Measurements from ENCODE around the gene WDR82. TPM values are rescaled to one million over a fixed set of nuclear protein-coding genes. Genes with fewer than 3 reads are reported as not detected.

Gene WDR82
- polyA plus RNA-seq, 5 donors = 96.6 to 114 (median 106) TPM

DNA sequence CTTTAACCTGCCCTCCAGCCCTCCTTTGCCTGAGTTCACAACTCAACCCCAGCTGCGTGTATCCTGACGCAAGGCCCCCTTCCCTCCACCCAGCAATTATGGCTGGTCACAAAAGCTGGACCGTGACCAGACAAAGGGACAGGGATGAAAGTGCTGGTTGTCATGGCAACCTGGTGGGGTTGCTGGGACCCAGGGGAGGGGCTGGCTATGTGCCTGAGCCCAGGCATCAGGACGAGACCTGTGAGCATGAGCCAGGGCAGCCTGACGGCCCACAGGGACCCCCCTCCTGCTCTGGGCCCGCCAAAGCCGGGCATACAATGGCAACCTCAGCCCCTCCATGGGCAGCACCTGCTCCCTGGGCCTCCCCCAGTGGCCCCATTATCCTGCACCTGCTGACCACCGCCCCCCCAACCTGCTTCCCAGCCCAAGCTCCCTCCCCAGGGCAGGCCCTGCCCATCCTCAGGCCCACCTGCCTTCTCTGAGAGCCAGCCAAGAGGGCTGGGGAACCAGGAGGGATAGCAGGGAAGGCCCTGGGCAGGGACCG lies 33.2 kb upstream of the WDR82 start:
- no peak for DNase-seq

DNA sequence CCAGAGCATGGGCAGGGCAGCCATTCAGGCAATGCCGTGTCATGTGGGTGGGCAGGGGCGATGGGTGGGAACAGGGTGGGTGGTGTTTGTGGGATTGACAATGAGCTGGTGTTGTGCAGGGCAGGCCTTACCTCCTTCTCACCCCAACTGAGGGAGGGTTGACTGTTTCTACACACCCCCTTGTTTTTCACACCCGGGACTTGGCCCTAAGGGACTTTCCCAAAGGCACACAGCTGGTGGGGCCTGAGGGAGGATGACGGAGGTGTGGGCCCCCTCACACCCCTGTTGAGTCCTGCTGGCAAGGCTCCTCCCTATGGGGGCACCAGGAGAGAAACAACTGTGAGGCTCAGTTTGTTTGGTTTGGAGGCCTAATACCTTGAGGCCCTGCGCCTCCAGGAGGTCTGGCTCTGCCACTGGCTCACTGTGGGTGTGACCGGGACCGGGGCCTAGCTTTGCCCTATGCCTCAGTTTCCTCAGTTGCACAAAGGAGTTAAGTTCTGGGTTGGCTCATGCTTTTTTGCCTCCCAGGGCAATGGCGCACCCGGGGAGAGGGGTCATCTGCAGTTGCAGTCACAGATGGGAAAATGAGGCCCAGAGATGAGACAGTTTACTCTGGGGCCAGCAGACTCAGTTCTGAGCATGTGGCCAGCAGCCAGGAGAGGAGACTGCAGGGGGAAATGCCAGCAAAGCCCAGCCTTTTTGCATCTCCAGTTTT lies 32.6 kb upstream of the WDR82 start:
- DNase-seq = no peak

DNA sequence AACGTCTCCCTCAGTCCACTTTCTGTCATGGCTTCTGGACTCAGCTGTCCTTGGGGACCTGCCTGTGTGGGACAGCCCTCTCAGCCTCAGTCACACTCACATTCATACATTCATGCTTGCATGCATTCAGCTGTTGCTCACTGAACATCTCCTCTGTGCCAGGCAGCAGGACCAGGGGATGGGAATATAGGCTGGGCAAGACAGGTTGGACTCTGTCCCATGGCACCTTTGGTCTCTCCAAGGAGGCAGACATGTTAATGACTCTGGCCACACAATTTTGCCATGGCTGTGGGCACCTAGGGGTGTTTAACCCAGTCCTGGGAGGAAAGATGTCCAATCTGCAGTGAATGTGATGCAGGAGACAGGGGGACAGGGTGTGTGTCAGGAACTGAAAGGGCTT lies 29.9 kb upstream of the WDR82 start:
- no peak for DNase-seq

DNA sequence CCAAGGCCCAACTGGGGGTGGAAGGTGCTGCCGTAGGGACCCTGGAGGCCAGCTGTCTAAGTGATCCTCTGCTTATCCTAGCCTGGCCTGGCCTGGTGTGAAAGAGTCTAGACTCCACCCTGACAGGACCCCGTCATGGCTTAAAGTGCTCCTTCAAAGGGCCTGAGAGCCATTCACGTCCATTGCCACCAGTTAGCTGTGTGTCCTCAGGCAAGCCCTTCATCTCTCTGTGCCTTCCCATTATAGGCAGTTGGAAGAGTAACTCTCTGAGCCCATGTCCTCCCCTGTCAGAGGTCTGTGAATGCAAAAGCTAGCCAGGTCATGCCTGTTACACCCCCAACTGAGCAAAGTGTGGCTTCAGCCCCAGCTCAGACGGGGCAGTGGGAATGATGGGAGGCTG lies 28.5 kb upstream of the WDR82 start:
- no peak for DNase-seq

DNA sequence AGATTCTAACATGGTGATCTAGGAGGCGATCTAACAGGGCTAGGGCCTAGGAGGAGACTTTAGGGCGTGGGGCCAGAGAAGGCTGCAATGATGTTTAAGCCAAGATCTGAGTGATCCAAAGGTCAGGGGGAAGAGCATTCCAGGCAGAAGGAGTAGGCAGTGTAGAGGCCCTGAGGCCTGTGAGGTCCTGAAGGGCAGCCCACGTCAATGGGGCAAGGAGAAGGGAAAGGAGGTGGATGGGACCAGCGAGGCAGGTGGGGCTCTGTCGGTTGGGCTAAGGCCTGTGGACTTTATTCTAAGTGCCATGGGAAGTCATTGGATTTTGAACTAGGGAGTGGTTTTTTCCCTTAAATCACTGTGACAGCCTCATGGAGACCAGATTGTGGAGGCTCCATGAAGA lies 27.5 kb upstream of the WDR82 start:
- DNase-seq = no peak

DNA sequence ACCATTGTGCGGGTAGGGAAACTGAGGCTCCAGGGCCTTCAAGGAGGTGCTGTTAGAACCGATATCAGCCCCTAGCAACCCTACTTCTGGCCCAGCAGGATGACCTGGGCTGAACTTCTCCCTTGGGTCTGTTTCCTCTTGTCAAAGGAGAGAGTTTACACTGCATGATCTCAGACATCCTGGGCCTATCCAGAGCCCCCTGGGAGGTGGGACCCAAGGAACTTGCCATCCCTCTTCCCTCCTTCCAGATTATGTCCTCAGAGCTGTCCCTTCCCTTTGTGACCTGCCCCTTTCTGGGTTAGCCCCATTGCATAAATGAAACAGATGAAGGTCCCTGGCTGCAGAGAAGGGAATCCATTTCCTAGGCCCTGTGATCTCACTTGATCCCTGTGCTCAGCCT lies 25.4 kb upstream of the WDR82 start:
- no peak for DNase-seq

DNA sequence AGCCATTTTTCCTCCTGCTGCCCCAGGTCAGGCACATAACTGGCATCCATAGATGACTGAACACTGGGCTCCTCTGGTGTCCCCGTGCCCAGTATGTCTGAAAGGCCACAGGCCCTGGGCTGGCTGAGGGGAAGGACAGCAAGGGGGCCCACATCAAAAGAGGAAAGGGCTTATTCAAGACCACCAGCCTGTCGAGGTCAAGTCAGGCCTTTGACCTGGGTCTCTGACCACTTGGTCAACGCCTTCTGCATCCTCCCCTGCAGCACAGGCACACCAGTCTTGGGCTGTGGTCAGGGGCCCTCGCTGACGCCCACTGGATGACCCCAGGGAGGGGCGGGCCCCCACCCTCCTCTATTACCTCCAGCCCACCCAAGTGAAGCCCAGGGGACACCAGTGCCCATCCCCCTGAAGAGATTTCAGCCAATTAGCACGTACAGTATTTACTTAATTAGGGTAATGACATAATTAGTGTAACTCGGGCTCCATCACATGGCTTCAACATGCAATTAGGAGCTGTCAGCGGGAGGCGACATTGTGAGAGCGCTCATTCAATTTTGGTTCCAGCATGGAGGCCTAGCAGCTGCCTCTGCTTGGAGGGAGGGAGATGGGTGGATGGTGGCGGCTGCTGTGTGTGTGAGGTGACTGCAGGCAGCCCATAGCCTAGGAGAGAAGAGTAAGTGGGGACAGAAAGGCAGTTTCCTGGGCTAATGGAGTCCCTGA lies 24.1 kb upstream of the WDR82 start:
- DNase-seq = no peak

DNA sequence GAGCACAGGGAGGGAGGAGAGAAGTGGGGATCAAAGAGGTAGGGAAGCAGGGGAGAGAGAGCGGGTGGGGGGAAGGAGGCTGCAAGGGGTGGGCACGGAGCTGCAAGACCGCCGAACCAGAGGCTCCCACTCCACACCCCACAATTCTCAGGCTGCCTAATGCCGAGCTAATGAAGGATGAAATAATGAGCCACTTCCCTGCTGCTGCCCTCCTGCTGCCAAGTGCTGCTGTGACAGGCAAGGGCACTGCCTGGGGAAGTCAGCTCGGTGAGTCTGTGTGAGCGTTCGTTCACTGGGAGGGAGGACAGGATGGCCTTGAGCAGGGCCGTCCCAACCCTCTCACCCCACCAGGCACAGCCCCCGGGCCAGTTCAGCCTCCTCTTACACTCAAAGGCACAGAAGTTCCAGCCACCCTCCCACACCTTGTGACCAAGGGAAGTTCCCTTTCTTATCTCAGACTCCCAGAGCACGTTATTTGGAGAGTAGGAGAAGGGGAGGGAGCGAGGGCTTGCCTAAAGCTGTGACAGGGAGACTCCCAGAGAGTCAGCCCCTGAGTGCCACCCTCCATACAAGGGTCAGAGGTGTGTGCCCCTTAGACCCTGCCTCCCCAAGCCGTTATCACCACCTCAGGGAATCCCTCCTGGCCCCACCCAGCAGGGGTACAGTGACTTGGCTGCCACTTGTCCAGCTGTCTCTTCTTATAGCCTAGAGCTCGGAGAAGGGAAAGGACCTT lies 21.6 kb upstream of the WDR82 start:
- no peak for DNase-seq

DNA sequence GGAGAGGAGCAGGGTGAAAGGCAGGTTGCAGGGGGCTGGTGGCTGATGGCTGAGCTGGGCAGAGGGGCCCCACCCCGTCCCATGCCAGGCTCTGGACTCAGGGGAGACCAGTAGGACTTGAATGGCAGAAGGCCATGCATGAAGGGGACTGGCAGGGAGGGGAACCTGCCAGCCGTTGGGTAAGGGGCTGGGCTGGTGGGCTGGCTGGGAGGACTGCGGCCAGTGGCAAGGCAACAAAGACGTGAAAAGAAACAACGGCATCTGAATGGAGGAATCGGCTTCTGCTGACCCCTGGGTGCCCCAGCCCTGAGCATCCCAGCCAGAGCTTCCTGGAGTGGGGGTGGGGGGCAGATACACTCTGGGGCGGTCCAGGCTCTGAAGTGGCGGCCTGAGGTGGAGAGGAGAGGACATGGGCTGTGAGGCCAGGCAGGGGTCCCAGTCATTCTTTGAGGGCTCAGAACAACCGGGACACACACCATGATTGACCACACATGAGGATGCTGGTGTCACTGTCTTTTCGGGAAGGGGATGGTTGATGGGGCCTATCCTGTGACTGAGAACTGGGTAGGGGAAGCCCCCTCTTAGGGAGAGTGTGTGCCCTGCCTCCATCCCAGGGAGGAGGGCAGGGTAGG lies 20.9 kb upstream of the WDR82 start:
- no peak for DNase-seq

DNA sequence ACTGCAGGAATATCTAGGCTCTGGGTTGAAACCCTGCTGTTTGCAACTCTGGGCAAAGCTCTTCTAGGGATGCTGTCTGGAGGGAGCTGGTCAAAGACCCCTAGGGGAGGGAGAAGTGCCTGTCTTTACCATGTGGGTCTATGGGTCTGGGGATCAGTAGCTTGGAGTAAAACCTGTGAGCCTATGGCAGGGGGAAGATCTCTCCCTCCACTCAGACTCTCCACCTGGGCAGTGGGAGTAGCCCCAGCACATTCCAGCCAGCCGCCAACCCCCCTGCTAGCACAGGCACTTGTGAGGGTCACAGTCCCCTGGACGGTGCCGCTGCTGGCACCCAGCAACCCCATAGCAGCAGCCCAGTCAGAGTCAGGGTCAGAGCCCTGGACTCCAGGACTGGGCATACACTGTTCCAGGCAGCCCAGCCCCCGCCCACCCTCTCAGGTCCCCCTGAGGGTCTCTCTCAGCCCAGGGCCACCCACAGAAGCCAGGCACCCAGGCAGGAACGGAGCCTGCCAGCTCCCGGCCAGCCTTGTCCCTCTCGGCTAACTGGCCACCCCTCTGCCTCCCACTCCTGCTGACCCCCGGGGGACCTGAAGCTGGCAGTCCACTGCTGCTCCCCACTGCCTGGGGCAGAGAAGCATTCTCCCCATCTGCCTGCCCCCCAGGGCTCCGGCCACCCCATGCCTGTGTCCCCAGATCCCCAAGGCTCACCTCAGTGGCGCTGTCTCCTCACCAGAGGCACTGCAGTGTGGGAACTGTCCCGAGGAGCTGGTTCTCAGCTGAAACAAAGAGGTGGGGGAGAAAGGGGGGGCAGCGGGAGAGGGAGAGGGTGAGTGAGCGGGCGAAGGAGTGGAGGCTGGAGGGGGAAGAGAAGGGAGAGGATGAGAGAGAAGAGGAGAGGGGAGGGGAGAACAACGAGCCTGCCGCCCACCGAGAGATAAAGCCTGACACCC lies 20.0 kb upstream of the WDR82 start:
- no peak for DNase-seq

DNA sequence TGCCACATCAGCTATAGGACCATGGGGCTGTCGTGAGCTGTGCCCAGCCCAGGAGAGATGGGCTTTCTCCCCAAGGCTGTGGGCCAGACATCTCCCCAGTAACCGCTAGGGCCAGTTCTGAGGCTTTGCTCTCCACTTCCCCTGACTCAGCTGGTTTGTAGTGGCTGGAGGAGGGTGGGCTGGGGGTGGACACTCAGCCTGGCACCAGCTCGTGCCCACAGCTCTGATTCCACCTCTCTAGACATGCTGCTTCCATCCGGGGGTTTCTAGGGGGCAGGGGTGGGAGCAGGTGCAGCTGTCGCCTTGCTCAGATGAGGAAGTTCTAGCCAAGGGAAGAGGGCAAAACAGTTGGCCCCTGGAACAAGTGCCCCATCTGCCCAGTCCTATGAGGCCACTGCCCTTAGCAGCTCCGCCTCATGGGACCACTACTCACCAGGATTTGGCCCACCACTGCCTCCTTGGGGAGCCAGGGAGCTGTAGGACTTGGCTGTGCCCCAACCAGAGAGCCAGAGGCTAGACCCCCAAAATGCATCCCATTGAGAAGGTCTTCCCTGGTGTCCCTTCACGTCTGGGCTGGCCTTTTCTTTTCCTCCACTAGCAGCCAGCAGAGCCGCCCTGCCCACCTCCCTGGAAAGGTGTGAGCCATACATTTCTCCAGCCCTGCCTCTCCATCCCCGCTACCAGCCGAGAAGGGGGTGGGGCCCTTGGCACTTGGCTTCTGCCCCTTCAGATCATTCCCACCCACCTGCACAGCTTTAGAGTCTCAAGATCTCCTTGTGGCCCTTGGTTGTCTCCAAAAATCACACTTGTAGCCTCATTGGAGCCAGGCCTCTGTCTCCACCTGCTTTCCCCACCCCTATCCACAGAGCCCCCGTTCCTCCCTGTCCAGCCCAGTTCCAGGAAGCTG lies 19.0 kb upstream of the WDR82 start:
- no peak for DNase-seq

DNA sequence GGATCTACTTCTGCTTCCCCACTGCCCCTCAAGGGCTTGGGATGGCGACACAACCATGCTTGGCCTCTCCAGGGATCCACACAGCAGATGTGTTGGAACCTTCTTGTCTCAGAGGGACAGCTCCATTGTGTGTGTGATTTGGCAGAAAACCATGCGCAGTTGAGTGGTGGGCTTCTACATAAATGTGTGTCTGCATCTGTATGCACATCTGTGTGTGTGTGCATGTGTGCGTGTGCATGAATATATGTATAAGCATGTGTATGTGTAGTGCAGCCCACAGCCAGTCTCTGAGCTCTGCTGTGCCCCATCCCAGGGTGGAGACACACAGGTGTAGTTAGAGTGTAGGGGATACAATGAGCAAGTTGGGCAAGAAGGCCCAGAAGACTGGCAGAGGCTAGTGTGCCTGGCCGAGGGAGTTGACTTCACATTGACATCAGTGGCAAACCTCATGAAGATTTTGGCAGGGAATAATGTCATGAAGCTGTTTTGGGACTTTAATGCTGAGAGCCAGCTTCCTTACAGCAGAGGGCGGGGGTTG lies 17.3 kb upstream of the WDR82 start:
- DNase-seq = no peak

DNA sequence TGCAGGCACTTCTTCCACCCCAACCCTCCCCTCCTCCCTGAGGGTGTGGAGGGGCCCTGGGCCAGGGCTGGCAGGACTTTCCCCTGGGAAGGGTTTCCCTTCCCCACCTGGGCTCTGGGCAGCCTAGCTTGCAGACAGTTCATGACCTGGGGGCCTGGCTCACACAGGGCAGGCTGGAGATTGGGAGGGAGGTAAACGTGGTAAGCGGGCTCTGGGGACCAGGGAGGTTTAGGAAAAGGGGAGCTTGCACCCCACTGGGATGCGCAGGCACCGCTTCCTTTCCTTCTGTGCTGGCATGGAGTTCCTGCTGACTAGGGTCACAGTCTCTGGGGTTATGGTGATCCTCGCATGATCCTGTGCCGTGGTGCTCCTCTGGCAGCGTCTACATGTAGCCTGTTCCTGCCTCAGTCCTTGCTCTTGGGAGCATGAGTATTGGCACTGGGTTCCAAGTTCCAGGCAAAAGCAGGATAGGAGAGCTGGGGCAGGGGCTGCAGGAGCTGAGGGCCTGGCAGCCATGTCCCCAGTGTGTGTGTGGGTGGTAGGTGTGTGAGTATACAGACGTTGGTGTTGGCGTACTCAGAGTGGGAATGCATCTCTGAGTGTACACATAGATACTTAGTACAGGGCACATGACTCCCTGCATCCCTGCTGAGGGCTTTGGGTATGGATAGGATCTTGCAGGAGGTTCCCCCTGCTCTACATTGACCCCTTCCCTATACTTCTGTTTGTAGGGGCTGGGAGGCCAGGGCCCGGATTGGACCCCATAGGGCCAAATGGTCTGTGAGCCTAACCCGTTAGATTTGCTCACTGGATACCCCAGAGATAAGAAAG lies 16.1 kb upstream of the WDR82 start:
- DNase-seq = no peak

DNA sequence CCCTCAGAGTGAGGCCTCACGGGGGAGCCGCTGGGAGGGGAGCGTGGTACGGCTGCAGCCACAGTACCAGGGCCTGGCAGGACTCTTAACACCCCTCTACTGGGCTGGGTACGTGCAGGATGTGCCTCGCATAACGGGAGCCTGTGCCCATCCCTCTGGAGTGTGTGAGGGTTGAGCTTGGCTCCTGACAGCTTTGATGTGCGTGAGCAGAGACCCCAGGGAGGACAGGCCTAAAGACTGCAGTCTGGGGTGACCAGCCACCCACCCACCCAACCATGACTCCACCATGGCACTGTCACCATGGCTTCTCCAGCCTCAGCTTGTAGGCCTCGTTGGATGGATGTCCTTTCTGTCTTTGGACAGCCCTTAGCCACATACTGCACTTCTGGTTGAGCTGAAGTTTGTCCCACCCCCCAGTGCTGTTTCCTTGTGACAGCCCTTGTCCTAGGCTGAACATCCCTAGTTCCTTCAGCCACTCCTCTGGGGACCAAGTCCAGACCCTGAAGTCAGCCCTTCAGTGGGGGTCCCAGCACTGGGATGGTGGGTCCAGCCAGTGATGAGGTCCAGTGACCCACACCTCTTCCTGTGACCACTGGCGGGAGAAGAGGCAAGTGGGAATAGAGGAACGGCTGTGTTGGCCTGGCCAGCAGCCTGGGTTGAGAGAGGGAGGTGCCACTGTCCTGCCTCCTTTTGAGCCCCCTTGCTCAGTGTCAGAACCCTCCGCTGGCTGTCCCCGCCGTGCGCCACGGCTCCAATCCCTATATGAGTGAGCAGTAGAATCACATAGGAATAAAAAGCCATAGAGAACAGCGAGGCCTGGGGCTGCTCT lies 15.3 kb upstream of the WDR82 start:
- DNase-seq = no peak

DNA sequence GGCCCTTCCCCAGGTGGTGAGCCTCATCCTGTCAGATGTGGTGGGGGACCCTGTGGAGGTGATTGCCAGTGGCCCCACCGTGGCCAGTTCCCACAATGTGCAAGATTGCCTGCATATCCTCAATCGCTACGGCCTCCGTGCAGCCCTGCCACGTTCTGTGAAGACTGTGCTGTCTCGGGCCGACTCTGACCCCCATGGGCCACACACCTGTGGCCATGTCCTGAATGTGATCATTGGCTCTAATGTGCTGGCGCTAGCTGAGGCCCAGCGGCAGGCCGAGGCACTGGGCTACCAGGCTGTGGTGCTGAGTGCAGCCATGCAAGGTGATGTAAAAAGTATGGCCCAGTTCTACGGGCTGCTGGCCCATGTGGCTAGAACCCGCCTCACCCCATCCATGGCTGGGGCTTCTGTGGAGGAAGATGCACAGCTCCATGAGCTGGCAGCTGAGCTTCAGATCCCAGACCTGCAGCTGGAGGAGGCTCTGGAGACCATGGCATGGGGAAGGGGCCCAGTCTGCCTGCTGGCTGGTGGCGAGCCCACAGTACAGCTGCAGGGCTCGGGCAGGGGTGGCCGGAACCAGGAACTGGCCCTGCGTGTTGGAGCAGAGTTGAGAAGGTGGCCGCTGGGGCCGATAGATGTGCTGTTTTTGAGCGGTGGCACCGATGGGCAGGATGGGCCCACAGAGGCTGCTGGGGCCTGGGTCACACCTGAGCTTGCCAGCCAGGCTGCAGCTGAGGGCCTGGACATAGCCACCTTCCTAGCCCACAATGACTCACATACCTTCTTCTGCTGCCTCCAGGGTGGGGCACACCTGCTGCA lies 14.0 kb upstream of the WDR82 start:
- DNase-seq = no peak

DNA sequence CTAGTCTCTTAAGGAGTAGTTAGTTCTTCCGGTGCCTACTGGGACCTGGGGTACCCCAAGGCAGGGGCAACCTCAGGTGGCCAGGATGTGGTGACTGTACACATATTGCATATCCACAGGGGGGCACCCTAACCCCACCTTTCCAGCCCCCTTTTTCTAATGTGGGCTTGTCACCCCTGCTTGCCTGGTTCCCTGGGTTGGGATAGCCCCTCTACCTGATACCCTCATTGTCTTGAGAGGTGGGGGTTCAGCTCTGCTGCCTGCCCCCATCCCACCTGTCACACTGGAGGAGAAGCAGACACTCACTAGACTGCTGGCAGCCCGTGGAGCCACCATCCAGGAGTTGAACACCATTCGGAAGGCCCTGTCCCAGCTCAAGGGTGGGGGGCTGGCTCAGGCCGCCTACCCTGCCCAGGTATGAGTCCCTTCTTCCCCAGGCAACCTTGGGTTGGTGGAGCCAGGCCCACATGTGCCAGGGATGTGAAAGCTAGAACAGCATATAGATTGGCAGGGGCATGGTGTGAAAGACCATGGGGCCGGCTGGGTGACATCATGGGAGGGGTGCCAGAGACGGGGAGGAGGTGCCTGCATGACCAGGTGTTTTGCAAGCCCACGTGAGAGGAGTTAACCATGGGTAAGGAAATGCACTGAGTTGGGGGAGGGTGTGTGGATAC lies 13.2 kb upstream of the WDR82 start:
- no peak for DNase-seq

Data from right lung (tissue), 5 donors.